Activated T-helper 2 cell treated with anti-CD3 and anti-CD28 coated beads, Interferon-gamma antibody, Interleukin-2, Interleukin-4, amounts not matched to agents 10 μg/mL and 5 μg/mL and 100 μg/mL, durations not matched to agents 14 hours and 24 hours and 36 hours (primary cell): Measurements from ENCODE around the gene SPACA7. TPM values are rescaled to one million over a fixed set of nuclear protein-coding genes. Genes with fewer than 3 reads are reported as not detected.

ENCODE experiments used
- DNase-seq: peaks from one replicate; pipeline ENCODE4 v3.0.0; 2021; ENCODE audit warnings: low spot score
- H3K27ac Mint-ChIP-seq: one replicate; pipeline ENCODE4 v1.8.0; 2021; ENCODE audit warnings: mixed read lengths
- H3K27me3 Mint-ChIP-seq: one replicate; pipeline ENCODE4 v1.8.0; 2021; ENCODE audit warnings: low read depth, mixed read lengths
- H3K36me3 Mint-ChIP-seq: one replicate; pipeline ENCODE4 v1.8.0; 2021; ENCODE audit warnings: low read depth, mixed read lengths
- H3K4me1 Mint-ChIP-seq: one replicate; pipeline ENCODE4 v1.8.0; 2021; ENCODE audit warnings: low read depth, mixed read lengths
- H3K4me3 Mint-ChIP-seq: one replicate; pipeline ENCODE4 v1.8.0; 2021; ENCODE audit warnings: low read depth, mild to moderate bottlenecking, moderate library complexity, mixed read lengths
- H3K9me3 Mint-ChIP-seq: one replicate; pipeline ENCODE4 v1.8.0; 2021; ENCODE audit warnings: mixed read lengths
- intact Hi-C: fragments of 100-400 bp; cut with micrococcal nuclease; formaldehyde crosslinking; loops from one replicate; pipeline ENCODE4 v1.15.1; 2023
- total RNA-seq: library from RNA; stranded (reverse); gene quantifications from 2 replicates; pipeline ENCODE4 v1.2.3, GENCODE V29; 2022

SPACA7 gene
- total RNA-seq, 1 donor from 2014 or later = not detected

GRCh38 chr13:112474869-112475268, 98.7 kb downstream of the SPACA7 start:
- intact Hi-C loops = no loop called here
- no peak overlapping the region for H3K27ac Mint-ChIP-seq
- no peak overlapping the region for H3K4me3 Mint-ChIP-seq
- H3K9me3 Mint-ChIP-seq = no peaks in the 10 kb centered on the region
- H3K36me3 Mint-ChIP-seq = no peaks in the 10 kb centered on the region
- peaks cover 3% of the 10 kb centered on the region for H3K27me3 Mint-ChIP-seq
- no peaks in the 10 kb centered on the region for H3K4me1 Mint-ChIP-seq
- no peak for DNase-seq

- intact Hi-C loops = no loop called here
- Mint-ChIP-seq H3K4me3 (no peak overlapping the region), H3K4me1 (no peaks in the 10 kb centered on the region), H3K9me3 (no peaks in the 10 kb centered on the region), H3K27ac (no peak overlapping the region), H3K27me3 (peaks cover 3% of the 10 kb centered on the region), H3K36me3 (no peaks in the 10 kb centered on the region)
- DNase-seq = no peak
These were observed 99.7 kb downstream of the SPACA7 start for GRCh38 chr13:112475889-112476288.

GRCh38 chr13:112477070-112477619, 101.0 kb downstream of the SPACA7 start:
- intact Hi-C loops = no loop called here
- H3K9me3 Mint-ChIP-seq = no peaks in the 10 kb centered on the region

GRCh38 chr13:112479389-112479788, 103.2 kb downstream of the SPACA7 start:
- H3K27ac Mint-ChIP-seq = no peak overlapping the region
- no peak for DNase-seq
- no peak overlapping the region for H3K4me3 Mint-ChIP-seq
- intact Hi-C loops = no loop called here
- no peaks in the 10 kb centered on the region for H3K9me3 Mint-ChIP-seq
- peaks cover 3% of the 10 kb centered on the region for H3K27me3 Mint-ChIP-seq
- peaks cover 3% of the 10 kb centered on the region for H3K36me3 Mint-ChIP-seq
- peaks cover 6% of the 10 kb centered on the region for H3K4me1 Mint-ChIP-seq

More at GRCh38 chr13:112477070-112477619, 101.0 kb downstream of the SPACA7 start:
- Mint-ChIP-seq H3K27ac (no peak overlapping the region), H3K27me3 (peaks cover 3% of the 10 kb centered on the region), H3K4me3 (no peak overlapping the region), H3K4me1 (peaks cover 2% of the 10 kb centered on the region), H3K36me3 (no peaks in the 10 kb centered on the region)
- DNase-seq = no peak

DNA sequence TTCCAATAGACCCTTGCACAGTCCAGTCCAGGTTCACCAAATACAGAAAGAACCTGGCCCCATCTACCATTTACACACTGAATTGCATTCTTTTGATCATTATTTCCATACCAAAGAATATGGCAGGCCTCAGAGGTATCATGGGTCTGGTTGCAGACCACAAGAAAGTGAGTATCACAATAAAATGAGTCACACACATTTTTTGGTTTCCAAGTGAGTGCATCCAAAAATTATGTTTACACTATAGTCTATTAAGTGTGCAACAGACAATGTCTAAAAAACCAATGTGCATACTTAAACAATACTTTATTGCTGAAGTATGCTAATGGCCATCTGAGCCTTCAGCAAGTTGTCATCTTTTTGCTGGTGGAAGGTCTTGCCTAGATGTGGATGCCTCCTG, 105.3 kb downstream of the SPACA7 start:
- intact Hi-C loops = loop anchor here (10.0 kb wide), 1 partner anchor 123 kb away; no protein-coding TSS in a partner anchor
- Mint-ChIP-seq H3K4me1 (peaks cover 6% of the 10 kb centered on the region), H3K36me3 (peaks cover 12% of the 10 kb centered on the region), H3K27ac (no peak overlapping the region), H3K27me3 (peaks cover 3% of the 10 kb centered on the region), H3K4me3 (no peak overlapping the region), H3K9me3 (no peaks in the 10 kb centered on the region)
- no peak for DNase-seq

DNA sequence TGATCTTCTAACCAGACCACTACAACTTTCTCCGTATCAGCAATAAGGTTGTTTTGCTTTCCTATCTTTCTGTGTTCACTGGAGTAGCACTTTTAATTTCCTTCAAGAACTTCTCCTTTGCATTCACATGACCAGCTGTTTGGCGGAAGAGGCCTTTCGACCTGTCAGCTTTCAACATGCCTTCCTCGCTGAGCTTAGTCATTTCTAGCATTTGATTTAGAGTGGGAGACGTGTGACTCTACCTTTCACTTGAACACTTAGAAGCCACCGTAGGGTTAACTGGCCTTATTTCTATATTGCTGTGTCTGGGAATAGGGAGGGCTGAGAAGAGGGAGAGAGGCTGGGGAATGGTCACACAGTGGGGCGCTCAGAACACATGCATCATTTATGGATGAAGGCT, 107.1 kb downstream of the SPACA7 start:
- Mint-ChIP-seq H3K36me3 (peaks cover 19% of the 10 kb centered on the region), H3K27ac (no peak overlapping the region), H3K4me1 (peaks cover 6% of the 10 kb centered on the region), H3K4me3 (no peak overlapping the region), H3K27me3 (no peaks in the 10 kb centered on the region), H3K9me3 (no peaks in the 10 kb centered on the region)
- intact Hi-C loops = loop anchor here (10.0 kb wide), 1 partner anchor 122 kb away; no protein-coding TSS in a partner anchor
- DNase-seq = no peak

Other genes with a start within 250 kb of the SPACA7 start
- gene TUBGCP3, start 211.8 kb downstream of the SPACA7 start, total RNA-seq = 63.0 and 66.4 TPM in 2 replicates